HG03342 (cell line): ENCODE data around the gene MZB1.
"Not testable (repeated sequence)": the region's sequence is repeated elsewhere in the genome, so short reads cannot be mapped to it uniquely, and the experiment has no call there.

Experiments
- ATAC-seq: cut with Tn5 transposase; IDR thresholded peaks from one replicate; pipeline ENCODE4 v1.9.1; 2021; ENCODE audit warnings: mild to moderate bottlenecking, moderate library complexity; ENCODE audit not compliant: unreplicated experiment

MZB1 gene

DNA sequence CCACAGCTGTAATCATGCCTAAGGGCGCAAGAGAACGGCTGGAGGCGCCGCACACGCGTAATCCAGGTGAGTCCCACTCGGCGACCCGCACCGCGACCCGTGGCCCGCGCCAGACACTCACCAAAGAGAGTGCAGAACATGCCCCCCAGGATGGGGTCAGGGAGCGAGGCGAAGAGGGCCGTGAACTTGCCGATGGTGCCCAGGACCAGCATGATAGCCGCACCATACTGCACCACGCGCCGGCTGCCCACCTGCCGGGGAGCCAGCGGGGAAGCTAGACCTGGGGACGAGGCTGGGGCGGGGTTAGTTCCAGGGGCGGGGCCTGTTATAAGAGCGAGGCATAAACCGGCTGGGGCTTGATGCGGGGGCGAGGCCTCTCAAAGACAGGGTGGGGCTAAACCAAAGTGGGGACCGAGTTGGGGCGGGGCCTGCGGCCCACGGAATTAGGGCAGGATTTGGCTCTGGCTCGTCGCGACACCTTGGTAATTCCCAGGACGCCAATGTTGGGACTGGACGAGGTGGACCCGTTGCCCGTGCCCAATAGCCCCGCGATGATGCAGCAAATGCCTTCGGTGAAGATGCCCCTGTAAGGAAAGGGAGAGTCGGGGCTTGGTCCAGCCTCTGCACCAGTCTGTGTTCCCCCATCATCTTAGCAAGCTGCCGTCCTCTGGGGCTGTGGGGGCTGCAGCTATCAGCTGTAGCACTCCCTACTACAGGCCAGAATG lies 11.4 kb downstream of the MZB1 start:
- no peak for ATAC-seq

DNA sequence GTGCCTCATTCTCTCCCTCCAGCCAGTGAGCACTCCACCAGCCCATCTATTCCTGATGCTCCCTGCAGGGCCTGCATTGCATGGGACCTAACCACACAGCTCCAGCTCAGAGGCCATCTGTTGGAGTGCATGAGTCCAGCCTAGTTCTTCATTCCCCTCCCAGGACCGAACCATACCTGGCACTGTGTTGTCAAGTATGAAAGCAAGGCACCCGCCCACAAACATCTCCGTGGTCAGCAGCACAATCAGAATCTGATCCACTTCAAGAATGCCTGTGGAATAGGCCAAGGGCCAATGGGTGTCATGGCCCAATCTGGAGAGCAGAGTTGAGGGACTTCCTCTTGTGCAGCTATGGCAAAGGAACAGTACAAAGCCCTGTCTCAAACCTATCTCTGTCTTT lies 12.5 kb downstream of the MZB1 start:
- ATAC-seq: no peak

DNA sequence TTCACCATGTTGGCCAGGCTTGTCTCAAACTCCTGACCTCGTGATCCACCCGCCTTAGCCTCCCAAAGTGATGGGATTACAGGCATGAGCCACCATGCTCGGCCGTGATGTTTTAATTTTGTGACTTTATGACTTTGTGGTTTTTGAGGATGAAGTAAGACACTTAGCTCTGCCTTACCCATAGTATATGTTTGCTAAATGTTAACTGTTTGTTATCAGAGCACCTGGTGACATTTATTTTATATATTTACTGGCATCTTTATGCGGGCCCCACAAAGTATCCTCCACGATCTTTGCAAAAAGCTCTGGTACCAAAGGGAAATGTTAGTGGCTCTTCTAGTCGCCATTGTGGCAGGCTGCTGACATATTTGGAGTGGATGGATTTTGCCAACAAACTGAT lies 13.3 kb downstream of the MZB1 start:
- no peak for ATAC-seq

DNA sequence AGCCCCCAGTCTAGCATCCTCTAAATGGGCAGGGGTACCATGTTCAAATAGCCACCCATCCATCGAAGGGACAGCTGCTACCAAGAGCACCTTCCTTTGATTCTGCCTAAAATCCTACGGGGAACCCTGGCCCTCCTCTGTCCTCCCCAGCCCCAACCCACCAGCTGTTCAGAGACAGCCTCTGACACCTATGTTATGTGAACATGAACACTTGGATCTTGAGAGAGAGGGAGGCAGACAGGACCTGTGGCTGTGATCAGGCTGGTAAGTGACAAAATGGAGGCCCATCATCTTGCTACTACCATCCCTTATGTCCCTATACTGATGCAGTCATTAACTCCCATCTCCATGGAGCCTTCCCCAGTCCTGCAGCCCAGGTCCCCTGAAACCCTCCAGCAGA lies 14.8 kb downstream of the MZB1 start:
- ATAC-seq: no peak

DNA sequence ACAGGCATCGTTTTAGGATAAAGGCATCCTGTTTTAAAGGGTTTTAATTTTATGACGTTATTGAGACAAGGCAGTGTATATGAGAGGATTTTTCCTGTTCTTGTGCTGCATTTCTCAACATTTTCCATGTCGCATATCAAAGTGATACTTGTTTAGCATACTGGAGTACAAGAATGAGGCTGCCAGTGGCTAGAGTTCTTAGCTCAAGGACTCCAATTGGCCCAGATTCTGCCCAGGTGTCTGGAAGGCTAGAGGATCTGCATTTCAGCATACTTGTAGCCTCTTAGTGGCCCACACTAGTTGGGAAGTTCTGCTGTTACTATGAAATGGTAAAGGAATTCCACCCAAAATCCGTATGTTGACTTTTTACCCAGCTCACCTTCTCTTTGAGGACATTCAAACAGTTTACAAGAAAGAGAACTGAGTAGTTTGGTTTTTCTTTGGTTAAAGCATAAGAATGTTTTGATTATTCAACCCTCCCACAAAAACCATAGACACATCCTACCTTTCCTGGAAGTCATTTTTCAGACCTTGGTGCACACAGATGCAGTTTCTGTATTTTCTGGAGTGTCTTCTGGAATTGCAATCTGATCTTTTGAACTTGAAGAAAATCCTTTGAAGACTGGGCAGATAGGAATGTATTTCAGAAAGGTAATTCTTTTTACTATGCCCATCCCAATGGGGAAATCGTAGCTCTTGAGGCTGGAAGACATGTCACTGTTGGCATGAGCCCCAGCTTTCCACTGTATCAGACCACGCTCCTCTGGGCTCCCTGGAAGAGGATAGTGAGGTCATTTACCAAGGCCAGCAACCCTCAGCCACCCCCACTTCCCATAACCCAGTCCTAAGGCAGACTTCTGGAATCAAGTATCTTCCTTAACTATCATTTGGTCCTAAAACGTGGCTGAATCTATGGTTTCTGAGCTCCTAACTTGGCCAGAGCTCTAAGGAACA lies 18.0 kb downstream of the MZB1 start:
- ATAC-seq: no peak

DNA sequence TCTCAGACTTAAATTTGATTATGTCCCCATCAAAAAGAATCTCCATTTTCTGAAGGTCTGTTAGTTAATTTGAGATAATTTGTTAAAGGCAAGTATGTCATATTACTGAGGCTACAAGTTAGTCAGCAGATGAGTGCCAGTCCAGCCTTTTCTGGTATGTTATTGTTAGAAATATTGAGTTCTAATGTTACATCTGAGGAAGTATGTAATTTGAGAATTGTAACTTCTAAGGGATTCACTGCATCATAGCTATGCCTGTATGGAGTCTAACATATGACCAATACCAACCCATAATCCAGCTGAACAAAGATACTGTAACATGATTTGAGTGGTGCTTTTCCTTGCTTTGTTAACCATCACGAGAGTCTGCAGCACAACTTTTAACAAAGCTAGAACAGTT lies 20.5 kb downstream of the MZB1 start:
- ATAC-seq: no peak

DNA sequence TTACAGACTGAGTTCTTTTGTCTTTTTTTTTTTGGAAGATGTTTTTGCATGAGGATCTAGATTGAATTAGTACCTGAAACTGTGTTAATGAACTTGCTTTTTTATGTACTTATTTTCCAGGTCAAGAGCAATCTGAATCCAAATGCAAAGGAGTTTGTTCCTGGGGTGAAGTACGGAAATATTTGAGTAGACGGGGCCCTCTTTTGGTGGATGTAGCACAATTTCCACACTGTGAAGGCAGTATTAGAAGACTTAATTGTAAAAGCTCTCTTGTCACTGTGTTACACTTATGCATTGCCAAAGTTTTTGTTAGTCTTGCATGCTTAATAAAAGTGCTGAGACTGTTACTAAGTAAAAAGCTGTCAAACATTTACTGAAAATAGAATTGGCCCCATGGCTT lies 21.1 kb downstream of the MZB1 start:
- ATAC-seq: no peak

DNA sequence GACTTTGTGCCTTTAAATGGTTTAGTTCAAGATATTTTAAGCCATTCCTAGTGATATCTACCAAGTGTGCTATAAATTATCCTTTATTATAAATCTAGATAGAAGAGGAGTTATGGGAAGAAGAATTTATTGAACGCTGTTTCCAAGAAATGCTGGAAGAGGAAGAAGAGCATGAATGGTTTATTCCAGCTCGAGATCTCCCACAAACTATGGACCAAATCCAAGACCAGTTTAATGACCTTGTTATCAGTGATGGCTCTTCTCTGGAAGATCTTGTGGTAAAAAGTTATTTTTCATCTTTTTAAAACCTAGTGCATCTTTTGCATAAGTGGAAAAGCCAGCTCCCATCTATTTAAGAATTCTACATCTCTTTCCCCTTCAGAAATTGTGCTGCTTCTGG lies 25.2 kb downstream of the MZB1 start:
- no peak for ATAC-seq

DNA sequence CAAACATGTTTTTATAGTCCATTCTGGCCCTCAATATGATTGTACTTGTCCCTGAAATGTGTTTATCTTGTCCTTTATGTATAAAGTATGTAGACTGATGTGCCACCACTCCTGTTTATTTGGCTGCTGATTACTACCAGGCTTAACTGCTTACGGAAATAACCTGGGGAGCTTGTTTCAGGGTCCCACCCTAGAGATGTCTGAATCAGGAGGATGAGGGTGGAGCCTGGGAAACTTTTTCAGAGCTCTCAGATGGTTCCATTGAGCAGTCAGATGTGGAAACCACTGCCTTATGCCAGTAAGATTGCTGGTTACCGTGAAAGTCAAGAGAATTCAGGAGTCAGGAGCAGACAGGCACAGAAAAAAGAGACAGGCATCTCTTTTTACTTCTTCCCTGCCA lies 25.8 kb downstream of the MZB1 start:
- ATAC-seq: no peak

DNA sequence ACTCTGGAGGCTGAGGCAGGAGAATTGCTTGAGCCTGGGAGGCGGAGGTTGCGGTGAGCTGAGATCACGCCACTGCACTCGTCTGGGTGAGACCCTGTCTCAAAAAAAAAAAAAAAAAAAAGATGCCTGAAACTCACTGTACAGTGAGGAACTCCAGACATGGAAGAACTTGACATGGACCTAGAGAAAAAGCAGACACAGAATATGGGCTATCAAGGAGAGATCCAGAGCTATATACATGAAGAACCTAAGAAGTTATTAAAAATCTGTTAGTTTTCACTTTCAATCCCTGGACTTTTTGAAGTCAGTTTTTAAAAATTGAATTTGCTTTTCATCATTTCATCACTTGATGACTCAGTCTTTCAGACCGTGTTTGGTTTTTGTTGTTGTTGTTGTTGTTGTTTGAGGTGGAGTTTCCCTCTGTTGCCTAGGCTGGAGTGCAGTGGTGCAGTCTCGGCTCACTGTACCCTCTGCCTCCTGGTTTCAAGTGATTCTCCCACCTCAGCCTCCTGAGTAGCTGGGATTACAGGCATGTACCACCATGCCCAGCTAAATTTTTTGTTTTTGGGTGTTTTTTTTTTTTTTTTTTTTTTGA lies 27.8 kb downstream of the MZB1 start:
- no peak for ATAC-seq

DNA sequence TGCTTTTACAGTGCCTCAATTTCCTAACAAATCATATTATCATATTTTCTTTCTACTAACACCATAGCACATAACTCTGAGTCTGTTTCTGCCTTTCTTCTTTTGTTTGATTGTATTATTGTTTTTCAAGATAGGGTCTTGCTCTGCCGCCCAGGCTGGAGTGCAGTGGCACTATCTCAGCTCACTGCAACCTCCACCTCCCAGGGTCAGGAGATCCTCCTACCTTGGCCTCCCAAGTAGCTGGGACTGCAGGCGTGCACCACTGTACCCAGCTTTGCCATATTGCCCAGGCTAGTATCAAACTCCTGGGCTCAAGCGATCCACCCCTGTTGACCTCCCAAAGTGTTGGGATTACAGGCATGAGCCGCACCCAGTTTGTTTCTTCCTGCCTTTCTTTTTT lies 29.3 kb downstream of the MZB1 start:
- ATAC-seq: no peak

DNA sequence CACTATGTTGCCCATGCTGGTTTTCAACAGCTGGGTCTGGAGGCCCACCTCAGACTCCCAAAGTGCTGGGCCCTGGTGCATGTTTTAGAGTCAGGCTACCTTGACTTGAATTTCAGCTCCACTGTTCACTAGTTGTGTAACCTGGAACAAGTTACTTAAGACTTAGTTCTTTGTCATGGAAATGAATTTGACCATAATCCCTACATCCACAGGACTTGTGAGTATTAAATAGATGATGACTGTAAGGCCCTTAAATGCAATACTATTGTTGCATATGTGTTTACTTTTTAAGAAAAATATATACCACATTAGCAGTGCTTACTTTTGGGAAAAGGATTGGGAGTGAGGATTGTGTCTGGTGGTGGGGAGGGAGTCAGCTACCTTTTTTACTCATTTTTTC lies 31.6 kb downstream of the MZB1 start:
- ATAC-seq: no peak

DNA sequence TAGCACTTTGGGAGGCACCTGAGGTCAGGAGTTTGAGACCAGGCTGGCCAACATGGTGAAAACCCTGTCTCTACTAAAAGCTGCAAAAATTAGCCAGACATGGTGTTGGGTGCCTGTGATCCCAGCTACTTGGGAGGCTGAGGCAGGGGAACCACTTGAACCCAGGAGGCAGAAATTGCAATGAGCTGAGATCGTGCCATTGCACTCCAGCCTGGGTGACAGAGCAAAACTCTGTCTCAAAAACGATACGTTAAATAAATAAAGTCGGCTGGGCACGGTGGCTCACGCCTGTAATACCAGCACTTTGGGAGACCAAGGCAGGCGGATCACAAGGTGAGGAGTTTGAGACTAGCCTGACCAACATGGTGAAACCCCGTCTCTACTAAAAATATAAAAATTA lies 33.8 kb downstream of the MZB1 start:
- ATAC-seq: not testable (repeated sequence)

DNA sequence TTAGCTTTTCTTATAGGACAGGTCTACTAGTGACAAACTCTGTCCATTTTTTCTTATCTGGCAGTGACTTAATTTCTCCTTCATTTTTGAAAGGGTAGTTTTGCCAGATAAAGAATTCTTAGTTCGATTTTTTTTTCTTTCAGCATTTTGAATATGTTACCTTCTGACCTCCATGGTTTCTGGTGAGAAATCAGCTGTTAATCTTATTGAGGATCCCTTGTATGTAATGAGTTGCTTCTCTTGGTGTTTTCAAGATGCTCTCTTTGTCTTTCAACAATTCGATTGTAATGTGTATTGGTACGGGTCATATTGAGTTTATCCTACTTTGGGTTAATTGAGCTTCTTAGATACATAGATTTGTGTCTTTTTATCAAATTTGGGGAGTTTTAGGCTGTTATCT lies 35.5 kb downstream of the MZB1 start:
- ATAC-seq: no peak

DNA sequence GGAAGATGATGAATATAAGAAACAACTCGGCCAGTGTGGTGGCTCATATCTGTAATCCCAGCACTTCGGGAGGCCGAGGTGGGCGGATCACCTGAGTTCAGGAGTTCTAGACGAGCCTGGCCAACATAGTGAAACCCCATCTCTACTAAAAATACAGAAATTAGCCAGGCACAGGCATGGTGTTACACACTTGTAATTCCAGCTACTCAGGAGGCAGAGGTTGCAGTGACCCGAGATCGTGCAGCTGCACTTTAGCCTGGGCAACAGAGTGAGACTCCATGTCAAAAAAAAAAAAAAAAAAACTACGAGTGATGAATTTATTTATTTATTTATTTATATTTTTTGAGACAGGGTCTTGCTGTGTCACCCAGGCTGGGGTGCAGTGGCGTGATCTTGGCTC lies 41.9 kb downstream of the MZB1 start:
- not testable (repeated sequence) for ATAC-seq

DNA sequence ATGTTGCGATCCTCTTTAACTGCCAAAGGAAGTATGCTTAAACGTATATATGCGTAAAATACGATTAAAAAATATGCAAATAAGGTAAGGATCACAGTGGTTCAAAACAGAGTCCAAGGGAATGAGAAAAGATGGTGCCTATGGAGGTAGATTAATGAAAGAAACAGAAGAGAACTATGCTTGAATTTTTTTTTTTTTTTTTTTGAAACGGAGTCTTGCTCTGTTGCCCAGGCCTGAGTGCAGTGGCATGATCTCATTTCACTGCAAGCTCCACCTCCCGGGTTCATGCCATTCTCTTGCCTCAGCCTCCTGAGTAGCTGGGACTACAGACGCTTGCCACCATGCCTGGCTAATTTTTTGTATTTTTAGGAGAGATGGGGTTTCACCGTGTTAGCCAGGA lies 44.3 kb downstream of the MZB1 start:
- not testable (repeated sequence) for ATAC-seq

DNA sequence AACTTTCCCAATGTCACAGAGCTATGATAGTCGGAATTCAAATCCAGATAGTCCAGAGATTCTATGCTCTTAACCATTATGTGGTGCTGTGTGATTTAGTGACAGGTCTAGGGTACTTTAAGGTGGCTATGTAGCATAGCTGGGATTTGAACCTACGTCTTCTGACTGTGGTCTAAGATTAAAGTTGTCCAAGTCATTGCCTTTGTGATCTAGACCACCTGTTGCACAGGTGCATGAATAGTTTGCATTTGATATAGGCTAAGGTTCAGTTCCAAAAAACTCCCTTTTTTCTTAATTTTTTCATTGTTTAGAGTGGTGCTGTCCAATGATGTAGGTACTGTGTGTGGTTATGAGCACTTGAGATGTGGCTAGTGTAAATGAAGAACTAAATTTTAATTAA lies 45.5 kb downstream of the MZB1 start:
- ATAC-seq: no peak

DNA sequence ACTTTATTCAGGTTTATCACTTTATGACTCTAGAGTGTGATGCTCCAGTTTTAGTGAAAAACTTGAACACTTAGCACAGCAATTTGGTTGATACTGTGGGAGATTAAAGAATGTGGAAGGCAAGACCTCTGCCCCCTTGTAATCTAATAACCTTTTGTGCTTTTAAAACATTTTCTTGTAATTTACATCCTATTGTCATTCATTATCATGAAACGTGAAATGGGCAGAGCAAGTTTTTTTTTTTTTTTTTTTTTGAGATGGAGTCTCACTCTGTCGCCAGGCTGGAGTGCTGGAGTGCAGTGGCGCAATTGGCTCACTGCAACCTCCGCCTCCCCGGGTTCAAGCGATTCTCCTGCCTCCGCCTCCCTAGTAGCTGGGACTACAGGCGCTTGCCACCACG lies 46.2 kb downstream of the MZB1 start:
- no peak for ATAC-seq

DNA sequence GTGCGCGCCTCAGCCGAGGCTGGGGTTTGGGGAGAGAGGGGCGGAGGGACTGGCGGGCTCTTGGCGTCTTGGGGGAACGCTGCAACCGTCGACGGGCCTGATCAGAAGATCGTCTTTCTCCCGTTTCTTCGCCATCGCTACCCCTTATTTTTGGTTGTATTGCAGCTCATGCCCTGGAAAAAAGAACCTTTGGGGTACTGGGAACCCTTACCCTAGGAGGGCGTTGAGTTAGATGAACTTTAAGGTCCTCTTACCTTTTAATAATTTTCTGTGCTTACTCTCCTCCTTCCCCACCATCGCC lies 47.3 kb downstream of the MZB1 start:
- ATAC-seq: peak; percentile 55

DNA sequence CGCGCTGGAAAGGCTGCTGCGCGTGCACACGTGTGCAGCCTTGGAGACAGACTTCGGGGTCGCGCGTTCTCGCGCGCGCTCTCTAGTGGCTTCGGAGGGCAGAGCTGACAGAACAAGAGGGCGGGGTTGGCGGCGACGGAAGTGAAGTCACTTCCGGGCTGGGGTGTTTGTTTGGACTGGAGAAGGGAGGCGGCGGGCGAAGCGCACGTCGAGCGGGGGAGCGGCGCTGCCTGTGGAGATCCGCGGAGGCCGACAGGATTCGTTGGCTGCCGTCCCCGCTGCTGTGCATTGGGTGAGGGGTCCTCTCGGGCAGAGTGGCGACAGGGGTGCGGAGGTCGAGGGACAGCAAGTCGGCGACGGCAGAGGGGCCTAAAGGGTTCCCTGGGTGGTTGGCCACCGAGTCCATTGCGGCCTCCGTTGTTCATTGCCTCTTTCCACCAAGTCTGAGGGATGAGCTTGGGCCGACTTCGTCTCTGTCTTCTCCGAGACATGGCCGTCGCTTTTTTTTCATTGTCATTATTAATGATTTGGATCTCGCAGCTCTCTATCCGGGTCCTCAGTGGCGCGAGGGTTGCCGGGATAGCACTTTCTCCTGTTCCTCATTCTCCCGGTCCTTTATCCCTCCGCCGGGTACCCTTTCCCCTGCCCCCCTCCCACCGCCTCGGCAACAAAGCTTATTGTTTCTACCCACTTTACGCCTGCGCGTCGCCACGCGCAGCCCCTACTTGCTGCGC lies 47.9 kb downstream of the MZB1 start, which contains the start of gene PAIP2:
TSS of gene PAIP2 (plus strand) at position 166 of the 734 bp plus-strand sequence. CDS start 21,931 bp downstream, outside the sequence.
- ATAC-seq: peak; percentile 87

DNA sequence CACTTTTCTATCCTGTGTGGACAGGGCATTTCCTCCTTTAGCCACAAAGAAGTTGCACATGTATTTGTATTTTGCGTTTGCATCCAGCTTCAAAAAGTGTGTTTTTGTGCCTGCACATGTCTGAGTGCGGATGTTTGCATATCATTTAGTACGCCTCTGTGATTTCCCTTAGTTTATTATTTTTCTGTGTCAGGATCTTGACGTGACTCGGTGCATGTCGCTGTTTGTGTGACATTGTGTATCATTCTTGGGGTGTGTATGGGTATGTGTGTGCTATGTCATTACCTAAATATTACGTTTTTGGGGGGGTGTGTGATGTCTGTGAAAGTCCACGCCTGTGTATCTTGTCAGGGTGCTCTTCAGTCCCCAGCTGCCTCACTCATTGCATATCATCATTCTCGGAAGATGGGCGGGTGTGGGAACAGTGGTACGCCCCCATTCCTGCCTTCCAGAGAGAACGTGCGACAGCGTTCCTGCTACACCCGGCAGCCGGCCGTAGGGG lies 48.5 kb downstream of the MZB1 start:
- no peak for ATAC-seq
